ENCODE measurements around the gene CCNH. TPM values are rescaled to one million over a fixed set of nuclear protein-coding genes. Genes with fewer than 3 reads are reported as not detected.

Gene CCNH
- total RNA-seq, 3 donors from 2014 or later (not counting 1 experiment from before 2014, with no cell fraction given): 171 to 305 (median 268) TPM

DNA sequence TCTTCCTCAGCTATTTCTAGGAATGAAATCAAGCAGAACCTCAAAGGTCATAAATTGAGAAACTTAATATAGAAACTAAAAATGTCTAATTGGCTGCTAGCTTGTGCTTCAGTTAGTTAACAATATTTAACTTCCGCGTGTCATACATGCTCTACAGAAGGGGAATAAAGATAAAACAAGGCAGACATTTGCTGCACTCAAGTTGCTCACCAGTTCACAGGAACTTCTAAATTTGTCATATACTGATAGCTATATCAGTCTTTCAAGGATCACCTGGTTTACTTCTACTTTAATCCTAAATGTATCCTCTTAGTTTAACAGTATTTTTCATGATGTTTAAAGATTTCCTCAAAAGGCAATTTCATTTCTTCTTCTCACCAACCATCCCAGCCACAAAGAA, 8.4 kb downstream of the CCNH start:
- no peak overlapping the region for H3K4me3 ChIP-seq (ENCODE audit: low read length)
- H3K27ac ChIP-seq (ENCODE audit: low read length): no peak overlapping the region
- DNase-seq (no peak), ATAC-seq (no peak)
- Mint-ChIP-seq H3K27ac (peak overlapping the region in 1 of 2 donors; percentile 50), H3K27me3 (ENCODE audit: low read depth in 2 of 2) (no peaks in the 10 kb centered on the region), H3K9me3 (no peaks in the 10 kb centered on the region), H3K4me3 (no peak overlapping the region), H3K36me3 (peaks cover 50% of the 10 kb centered on the region), H3K4me1 (peaks cover 38 to 51% of the 10 kb centered on the region in 2 donors)
- peaks cover 97% of the 10 kb centered on the region for H3K36me3 ChIP-seq (ENCODE audit: control insufficient read depth, insufficient read depth, low read length)
- TF ChIP-seq, protein P1, sequence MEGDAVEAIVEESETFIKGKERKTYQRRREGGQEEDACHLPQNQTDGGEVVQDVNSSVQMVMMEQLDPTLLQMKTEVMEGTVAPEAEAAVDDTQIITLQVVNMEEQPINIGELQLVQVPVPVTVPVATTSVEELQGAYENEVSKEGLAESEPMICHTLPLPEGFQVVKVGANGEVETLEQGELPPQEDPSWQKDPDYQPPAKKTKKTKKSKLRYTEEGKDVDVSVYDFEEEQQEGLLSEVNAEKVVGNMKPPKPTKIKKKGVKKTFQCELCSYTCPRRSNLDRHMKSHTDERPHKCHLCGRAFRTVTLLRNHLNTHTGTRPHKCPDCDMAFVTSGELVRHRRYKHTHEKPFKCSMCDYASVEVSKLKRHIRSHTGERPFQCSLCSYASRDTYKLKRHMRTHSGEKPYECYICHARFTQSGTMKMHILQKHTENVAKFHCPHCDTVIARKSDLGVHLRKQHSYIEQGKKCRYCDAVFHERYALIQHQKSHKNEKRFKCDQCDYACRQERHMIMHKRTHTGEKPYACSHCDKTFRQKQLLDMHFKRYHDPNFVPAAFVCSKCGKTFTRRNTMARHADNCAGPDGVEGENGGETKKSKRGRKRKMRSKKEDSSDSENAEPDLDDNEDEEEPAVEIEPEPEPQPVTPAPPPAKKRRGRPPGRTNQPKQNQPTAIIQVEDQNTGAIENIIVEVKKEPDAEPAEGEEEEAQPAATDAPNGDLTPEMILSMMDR (IDR thresholded peaks at IDR 0.05): no peak
- no peaks in the 10 kb centered on the region for H3K9me3 ChIP-seq (ENCODE audit: control insufficient read depth, insufficient read depth, low read length)
- intact Hi-C loops (cut with micrococcal nuclease): loop anchor here (5.0 to 10.0 kb wide), 2 partner anchors 430 to 522 kb away; no protein-coding TSS in a partner anchor
- H3K27me3 ChIP-seq (ENCODE audit: control insufficient read depth, insufficient read depth, low read length): no peaks in the 10 kb centered on the region
- no peaks in the 10 kb centered on the region for H3K4me1 ChIP-seq (ENCODE audit: control insufficient read depth, insufficient read depth, low read length)
- 79% methylated on average over 2 of the region's 2 CpGs for WGBS (ENCODE audit: insufficient coverage)

DNA sequence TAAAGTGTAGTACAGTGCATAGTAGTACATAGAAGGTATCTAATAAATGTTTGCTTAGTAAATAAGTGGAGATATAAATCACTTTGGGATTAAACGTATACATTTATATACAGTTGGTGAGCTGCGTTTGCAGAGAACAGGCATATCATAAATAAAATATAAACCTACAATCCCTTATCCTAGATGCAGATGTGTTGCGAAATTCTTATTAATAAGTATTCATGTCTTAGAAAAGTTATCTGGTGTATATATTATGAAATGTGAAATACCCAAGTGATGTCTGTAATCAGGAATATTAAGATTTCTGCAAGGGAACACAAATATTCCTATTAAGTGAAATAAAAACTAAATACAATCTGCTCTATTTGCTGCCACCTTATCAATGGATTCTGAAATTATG, 8.8 kb downstream of the CCNH start:
- H3K4me1 ChIP-seq (ENCODE audit: control insufficient read depth, insufficient read depth, low read length): no peaks in the 10 kb centered on the region
- intact Hi-C loops (cut with micrococcal nuclease): loop anchor here (5.0 to 10.0 kb wide), 2 partner anchors 429 to 522 kb away; no protein-coding TSS in a partner anchor
- peaks cover 36 to 47% of the 10 kb centered on the region in 2 donors for H3K4me1 Mint-ChIP-seq
- TF ChIP-seq, protein P1 (IDR thresholded peaks at IDR 0.05): no peak
- H3K4me3 Mint-ChIP-seq: no peak overlapping the region
- peak overlapping the region in 1 of 2 donors; percentile 50 for H3K27ac Mint-ChIP-seq
- H3K9me3 ChIP-seq (ENCODE audit: control insufficient read depth, insufficient read depth, low read length): no peaks in the 10 kb centered on the region
- no peak for DNase-seq
- H3K27ac ChIP-seq (ENCODE audit: low read length): no peak overlapping the region
- no peaks in the 10 kb centered on the region for H3K9me3 Mint-ChIP-seq
- no peaks in the 10 kb centered on the region for H3K27me3 ChIP-seq (ENCODE audit: control insufficient read depth, insufficient read depth, low read length)
- H3K36me3 ChIP-seq (ENCODE audit: control insufficient read depth, insufficient read depth, low read length): peaks cover 97% of the 10 kb centered on the region
- H3K27me3 Mint-ChIP-seq (ENCODE audit: low read depth in 2 of 2): no peaks in the 10 kb centered on the region
- peaks cover 50% of the 10 kb centered on the region for H3K36me3 Mint-ChIP-seq
- H3K4me3 ChIP-seq (ENCODE audit: low read length): no peak overlapping the region
- WGBS (ENCODE audit: insufficient coverage): no CpG with 5 or more reads among the region's 3 CpGs
- no peak for ATAC-seq

DNA sequence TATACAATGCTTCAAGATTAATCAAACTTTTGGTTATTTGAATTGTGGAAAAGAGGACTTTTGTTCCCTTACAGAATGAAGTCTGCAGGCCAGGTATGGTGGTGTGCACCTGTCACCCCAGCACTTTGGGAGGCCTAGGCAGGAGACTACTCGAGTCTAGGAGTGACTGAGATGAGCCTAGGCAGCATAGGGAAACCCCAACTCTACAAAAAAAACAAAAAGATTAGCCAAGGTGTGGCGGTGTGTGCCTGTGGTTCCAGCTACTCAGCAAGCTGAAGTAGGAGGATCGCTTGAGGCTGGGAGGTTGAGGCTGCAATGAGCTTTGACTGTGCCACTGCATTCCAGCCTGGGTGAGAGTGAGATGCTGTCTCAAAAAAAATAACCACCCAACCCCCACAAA, 9.3 kb downstream of the CCNH start:
- Mint-ChIP-seq H3K36me3 (peaks cover 46% of the 10 kb centered on the region), H3K9me3 (no peaks in the 10 kb centered on the region), H3K4me3 (no peak overlapping the region), H3K27ac (peak overlapping the region in 1 of 2 donors; percentile 50), H3K4me1 (peaks cover 31 to 42% of the 10 kb centered on the region in 2 donors), H3K27me3 (ENCODE audit: low read depth in 2 of 2) (no peaks in the 10 kb centered on the region)
- no peak overlapping the region for H3K27ac ChIP-seq (ENCODE audit: low read length)
- DNase-seq: peak in 1 of 2 donors; percentile 38
- intact Hi-C loops (cut with micrococcal nuclease): loop anchor here (5.0 to 10.0 kb wide), 2 partner anchors 429 to 521 kb away; no protein-coding TSS in a partner anchor
- WGBS (ENCODE audit: insufficient coverage): 80% methylated on average over 1 of the region's 3 CpGs
- H3K27me3 ChIP-seq (ENCODE audit: control insufficient read depth, insufficient read depth, low read length): no peaks in the 10 kb centered on the region
- H3K4me1 ChIP-seq (ENCODE audit: control insufficient read depth, insufficient read depth, low read length): no peaks in the 10 kb centered on the region
- H3K4me3 ChIP-seq (ENCODE audit: low read length): no peak overlapping the region
- peaks cover 96% of the 10 kb centered on the region for H3K36me3 ChIP-seq (ENCODE audit: control insufficient read depth, insufficient read depth, low read length)
- TF ChIP-seq, protein P1 (IDR thresholded peaks at IDR 0.05): no peak
- H3K9me3 ChIP-seq (ENCODE audit: control insufficient read depth, insufficient read depth, low read length): no peaks in the 10 kb centered on the region
- peak in 2 of 3 donors; percentile 24 to 37 for ATAC-seq

DNA sequence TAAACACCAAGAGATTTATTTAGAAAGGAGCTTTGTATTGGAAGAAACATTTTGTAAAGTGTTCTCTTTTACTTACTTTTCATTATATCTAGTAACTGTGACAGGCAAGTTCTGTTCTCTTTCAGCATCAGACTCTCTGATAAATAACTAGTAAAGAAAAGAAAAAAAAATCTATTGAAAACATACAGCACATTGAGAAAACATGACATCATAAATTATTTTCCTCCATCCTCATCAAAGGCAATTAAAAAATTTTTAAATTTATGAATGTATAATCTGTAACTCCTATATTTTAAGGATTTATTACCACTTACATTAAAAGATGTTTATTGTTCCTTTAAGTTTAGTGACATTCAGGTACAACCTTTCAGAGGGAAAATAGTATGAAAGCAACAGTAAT, 11.1 kb downstream of the CCNH start:
- Histone ChIP-seq H3K9me3 (ENCODE audit: control insufficient read depth, insufficient read depth, low read length) (no peaks in the 10 kb centered on the region), H3K4me1 (ENCODE audit: control insufficient read depth, insufficient read depth, low read length) (no peaks in the 10 kb centered on the region), H3K4me3 (ENCODE audit: low read length) (no peak overlapping the region), H3K27ac (ENCODE audit: low read length) (no peak overlapping the region), H3K27me3 (ENCODE audit: control insufficient read depth, insufficient read depth, low read length) (no peaks in the 10 kb centered on the region), H3K36me3 (ENCODE audit: control insufficient read depth, insufficient read depth, low read length) (peaks cover 95% of the 10 kb centered on the region)
- Mint-ChIP-seq H3K4me3 (peak overlapping the region; percentile 5), H3K36me3 (peaks cover 29% of the 10 kb centered on the region), H3K27me3 (ENCODE audit: low read depth in 2 of 2) (no peaks in the 10 kb centered on the region), H3K4me1 (peaks cover 17 to 25% of the 10 kb centered on the region in 2 donors), H3K9me3 (no peaks in the 10 kb centered on the region), H3K27ac (peak overlapping the region in 1 of 2 donors; percentile 55)
- ATAC-seq (no peak), DNase-seq (no peak)
- TF ChIP-seq, protein P1 (IDR thresholded peaks at IDR 0.05): no peak
- intact Hi-C loops (cut with micrococcal nuclease): loop anchor here (5.0 to 10.0 kb wide), 2 partner anchors 427 to 519 kb away; no protein-coding TSS in a partner anchor

Data from natural killer cell (primary cell).